Left renal cortex interstitium (tissue), 4 donors: Measurements from ENCODE around the gene EVPLL. TPM values are rescaled to one million over a fixed set of nuclear protein-coding genes. Genes with fewer than 3 reads are reported as not detected.
"Not testable (repeated sequence)": the region's sequence is repeated elsewhere in the genome, so short reads cannot be mapped to it uniquely, and the experiment has no call there.

Source experiments
- DNase-seq, 4 donors: peaks; one replicate each; pipeline ENCODE4 v3.0.0-alpha.2; 2013; ENCODE audit warnings: low read depth in 4 of 4, low spot score in 2 of 4, missing footprints in 1 of 4
- polyA plus RNA-seq, 4 donors: library from polyadenylated mRNA; unstranded; fragments of 120-200 nt; gene quantifications; one replicate each; pipeline ENCODE4 v1.2.1, GENCODE V29; 2013; ENCODE audit not compliant: insufficient read length in 4 of 4

EVPLL gene
- polyA plus RNA-seq, 4 donors: 0.74 to 0.97 (median 0.83) TPM; not detected in 1

- DNase-seq: not testable (repeated sequence)
Measured at GRCh38 chr17:18422464-18422863, 44.9 kb downstream of the EVPLL start.

GRCh38 chr17:18423015-18423414 is 45.4 kb downstream of the EVPLL start:
- not testable (repeated sequence) for DNase-seq

- not testable (repeated sequence) for DNase-seq
Measured at GRCh38 chr17:18425593-18425992, 48.0 kb downstream of the EVPLL start.

- DNase-seq: not testable (repeated sequence)
Measured at GRCh38 chr17:18426639-18427038, 49.1 kb downstream of the EVPLL start.

- not testable (repeated sequence) for DNase-seq
Measured at GRCh38 chr17:18432206-18432605, 54.6 kb downstream of the EVPLL start.

Other genes with a start within 250 kb of the EVPLL start
- gene ALKBH5, start 193.9 kb upstream of the EVPLL start, polyA plus RNA-seq: 10 to 100 TPM; 66.3 to 71.3 (median 69.4) TPM
- 10 to 100 TPM; 25.7 to 41.7 (median 35.9) TPM for gene LLGL1, start 152.1 kb upstream of the EVPLL start, polyA plus RNA-seq
- 100 to 1,000 TPM; 131 to 159 (median 140) TPM for gene FLII, start 119.0 kb upstream of the EVPLL start, polyA plus RNA-seq
- gene MIEF2, start 117.1 kb upstream of the EVPLL start, polyA plus RNA-seq: 10 to 100 TPM; 14.7 to 22.5 (median 18.9) TPM
- gene TOP3A, start 62.8 kb upstream of the EVPLL start, polyA plus RNA-seq: 10 to 100 TPM; 38.1 to 60.8 (median 45.2) TPM
- 10 to 100 TPM; 14.4 to 18.5 (median 15.8) TPM for gene SMCR8, start 62.5 kb upstream of the EVPLL start, polyA plus RNA-seq
- 10 to 100 TPM; 52.5 to 64.1 (median 58.9) TPM for gene SHMT1, start 14.2 kb upstream of the EVPLL start, polyA plus RNA-seq
- not detected for gene LGALS9C, start 99.0 kb downstream of the EVPLL start, polyA plus RNA-seq